ENCODE measurements around the gene ENDOD1. TPM values are rescaled to one million over a fixed set of nuclear protein-coding genes. Genes with fewer than 3 reads are reported as not detected.
"Not testable (repeated sequence)": the region's sequence is repeated elsewhere in the genome, so short reads cannot be mapped to it uniquely, and the experiment has no call there.

The ENDOD1 gene
- total RNA-seq, 1 donor from 2014 or later, result 47.9 TPM

- no peak for DNase-seq (ENCODE audit: extremely low spot score in 2 of 2)
- Histone ChIP-seq H3K36me3 (no peaks in the 10 kb centered on the region), H3K9me3 (no peaks in the 10 kb centered on the region), H3K27me3 (no peaks in the 10 kb centered on the region), H3K4me3 (no peak overlapping the region), H3K27ac (no peak overlapping the region), H3K4me1 (peaks cover 47% of the 10 kb centered on the region)
- TF ChIP-seq POLR2AphosphoS5 (IDR thresholded peaks at IDR 0.05; ENCODE audit: insufficient read depth in 1 of 2, low read depth in 1 of 2), result no peak
- TF ChIP-seq POLR2A (IDR thresholded peaks at IDR 0.05), result no peak
- TF ChIP-seq CTCF (IDR thresholded peaks at IDR 0.05), result no peak
- intact Hi-C loops (cut with DNase I), result no loop called here
Observed at GRCh38 chr11:95104121-95104830, 14.6 kb downstream of the ENDOD1 start.

- Histone ChIP-seq H3K27me3 (no peaks in the 10 kb centered on the region), H3K36me3 (no peaks in the 10 kb centered on the region), H3K4me1 (peaks cover 46% of the 10 kb centered on the region), H3K9me3 (no peaks in the 10 kb centered on the region), H3K27ac (no peak overlapping the region), H3K4me3 (no peak overlapping the region)
- intact Hi-C loops (cut with DNase I), result no loop called here
- no peak for DNase-seq (ENCODE audit: extremely low spot score in 2 of 2)
- no peak for TF ChIP-seq CTCF (IDR thresholded peaks at IDR 0.05)
- TF ChIP-seq POLR2A (IDR thresholded peaks at IDR 0.05), result no peak
- no peak for TF ChIP-seq POLR2AphosphoS5 (IDR thresholded peaks at IDR 0.05; ENCODE audit: insufficient read depth in 1 of 2, low read depth in 1 of 2)
Observed at GRCh38 chr11:95104856-95105255, 15.2 kb downstream of the ENDOD1 start.

- Histone ChIP-seq H3K36me3 (no peaks in the 10 kb centered on the region), H3K4me3 (no peak overlapping the region), H3K9me3 (no peaks in the 10 kb centered on the region), H3K4me1 (peaks cover 55% of the 10 kb centered on the region), H3K27ac (peak overlapping the region; percentile 68), H3K27me3 (no peaks in the 10 kb centered on the region)
- no peak for DNase-seq (ENCODE audit: extremely low spot score in 2 of 2)
- intact Hi-C loops (cut with DNase I), result no loop called here
- TF ChIP-seq POLR2A (IDR thresholded peaks at IDR 0.05) (no peak), CTCF (IDR thresholded peaks at IDR 0.05) (no peak), POLR2AphosphoS5 (IDR thresholded peaks at IDR 0.05; ENCODE audit: insufficient read depth in 1 of 2, low read depth in 1 of 2) (peak in 1 of 2 donors; percentile 53)
Observed at GRCh38 chr11:95108159-95108611, 18.5 kb downstream of the ENDOD1 start.

- H3K27me3 ChIP-seq, result no peaks in the 10 kb centered on the region
- intact Hi-C loops (cut with DNase I), result no loop called here
- peaks cover 55% of the 10 kb centered on the region for H3K4me1 ChIP-seq
- no peak overlapping the region for H3K4me3 ChIP-seq
- peak overlapping the region; percentile 16 for H3K27ac ChIP-seq
- TF ChIP-seq CTCF (IDR thresholded peaks at IDR 0.05) (no peak), POLR2A (IDR thresholded peaks at IDR 0.05) (no peak), POLR2AphosphoS5 (IDR thresholded peaks at IDR 0.05; ENCODE audit: insufficient read depth in 1 of 2, low read depth in 1 of 2) (peak in 1 of 2 donors; percentile 11)
- no peak for DNase-seq (ENCODE audit: extremely low spot score in 2 of 2)
- H3K36me3 ChIP-seq, result no peaks in the 10 kb centered on the region
- no peaks in the 10 kb centered on the region for H3K9me3 ChIP-seq
Observed at GRCh38 chr11:95108671-95109551, 19.3 kb downstream of the ENDOD1 start.

- H3K27me3 ChIP-seq; H3K4me3 ChIP-seq; H3K36me3 ChIP-seq; H3K27ac ChIP-seq; intact Hi-C loops (cut with DNase I); DNase-seq (ENCODE audit: extremely low spot score in 2 of 2); H3K9me3 ChIP-seq: not testable (repeated sequence)
- peaks cover 48% of the 10 kb centered on the region for H3K4me1 ChIP-seq
Observed at GRCh38 chr11:95111471-95111870, 21.8 kb downstream of the ENDOD1 start.

Measured in vagina (tissue), 2 donors.